Measurements from ENCODE around the gene ST3GAL6. TPM values are rescaled to one million over a fixed set of nuclear protein-coding genes. Genes with fewer than 3 reads are reported as not detected.

Gene ST3GAL6
- total and polyA plus RNA-seq, 9 of the 15 experiments (the other 6 are each of a cell fraction or from before 2014, with no cell fraction given), result 0.14 TPM; not detected in 8

DNA sequence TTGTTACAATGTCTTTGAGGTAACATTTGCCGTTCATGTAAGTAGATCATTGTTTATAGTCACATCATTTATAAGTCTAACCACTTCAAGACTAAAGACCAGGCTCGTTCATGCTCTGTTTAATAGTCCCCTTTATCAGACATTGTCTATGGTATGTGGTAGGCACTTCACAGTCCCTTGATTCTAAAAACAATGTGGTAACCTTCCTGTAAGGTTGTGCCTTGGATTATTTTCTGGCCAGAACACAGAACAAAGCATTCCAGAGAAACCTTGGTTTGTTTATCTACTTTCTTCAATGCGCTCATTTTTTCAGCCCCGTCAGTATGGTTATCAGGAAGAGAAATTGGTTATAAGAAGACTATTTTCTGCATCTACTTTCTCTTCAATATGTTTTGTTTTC lies 16.3 kb upstream of the ST3GAL6 start:
- no peak for FAIRE-seq
- Histone ChIP-seq H3K9me1 (ENCODE audit: control insufficient read depth, insufficient read depth, low read length) (no peaks in the 10 kb centered on the region), H3K4me1 (replicated peaks in 1 of 2; ENCODE audit: control insufficient read depth in 2 of 2, insufficient read depth in 2 of 2, low read length in 2 of 2) (no peaks in the 10 kb centered on the region), H4K20me1 (replicated peaks; ENCODE audit: control insufficient read depth, insufficient read depth, low read length) (no peaks in the 10 kb centered on the region), H3K9me3 (replicated peaks; ENCODE audit: control insufficient read depth, insufficient read depth, low read depth, low read length) (no peaks in the 10 kb centered on the region), H3K9ac (ENCODE audit: insufficient read depth in 1 of 2, low read depth in 2 of 2, low read length in 2 of 2) (no peak overlapping the region), H3K4me2 (ENCODE audit: insufficient read depth, low read length) (no peak overlapping the region), H3K79me2 (ENCODE audit: control insufficient read depth, insufficient read depth, low read length) (no peaks in the 10 kb centered on the region), H3K27me3 (ENCODE audit: control insufficient read depth in 2 of 2, insufficient read depth in 2 of 2, low read length in 2 of 2) (no peaks in the 10 kb centered on the region), H3K27ac (ENCODE audit: extremely low read depth, low read depth, low read length) (no peak overlapping the region), H2AFZ (ENCODE audit: low read depth, low read length) (no peak overlapping the region), H3K36me3 (ENCODE audit: control insufficient read depth, insufficient read depth, low read length) (no peaks in the 10 kb centered on the region), H3K4me3 (no peak overlapping the region)
- POLR2A ChIA-PET, result no interaction called here
- no peak for TF ChIP-seq GATAD2A (IDR thresholded peaks at IDR 0.05)
- no peak for TF ChIP-seq MBD2 (IDR thresholded peaks at IDR 0.05; ENCODE audit: borderline replicate concordance, low read depth)
- TF ChIP-seq, protein P1, sequence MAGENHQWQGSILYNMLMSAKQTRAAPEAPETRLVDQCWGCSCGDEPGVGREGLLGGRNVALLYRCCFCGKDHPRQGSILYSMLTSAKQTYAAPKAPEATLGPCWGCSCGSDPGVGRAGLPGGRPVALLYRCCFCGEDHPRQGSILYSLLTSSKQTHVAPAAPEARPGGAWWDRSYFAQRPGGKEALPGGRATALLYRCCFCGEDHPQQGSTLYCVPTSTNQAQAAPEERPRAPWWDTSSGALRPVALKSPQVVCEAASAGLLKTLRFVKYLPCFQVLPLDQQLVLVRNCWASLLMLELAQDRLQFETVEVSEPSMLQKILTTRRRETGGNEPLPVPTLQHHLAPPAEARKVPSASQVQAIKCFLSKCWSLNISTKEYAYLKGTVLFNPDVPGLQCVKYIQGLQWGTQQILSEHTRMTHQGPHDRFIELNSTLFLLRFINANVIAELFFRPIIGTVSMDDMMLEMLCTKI (IDR thresholded peaks at IDR 0.05; ENCODE audit: partially characterized antibody), result no peak
- TF ChIP-seq, protein P2, sequence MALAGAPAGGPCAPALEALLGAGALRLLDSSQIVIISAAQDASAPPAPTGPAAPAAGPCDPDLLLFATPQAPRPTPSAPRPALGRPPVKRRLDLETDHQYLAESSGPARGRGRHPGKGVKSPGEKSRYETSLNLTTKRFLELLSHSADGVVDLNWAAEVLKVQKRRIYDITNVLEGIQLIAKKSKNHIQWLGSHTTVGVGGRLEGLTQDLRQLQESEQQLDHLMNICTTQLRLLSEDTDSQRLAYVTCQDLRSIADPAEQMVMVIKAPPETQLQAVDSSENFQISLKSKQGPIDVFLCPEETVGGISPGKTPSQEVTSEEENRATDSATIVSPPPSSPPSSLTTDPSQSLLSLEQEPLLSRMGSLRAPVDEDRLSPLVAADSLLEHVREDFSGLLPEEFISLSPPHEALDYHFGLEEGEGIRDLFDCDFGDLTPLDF (CRISPR knock-in tag; IDR thresholded peaks at IDR 0.05), result no peak
- TF ChIP-seq NFIC (IDR thresholded peaks at IDR 0.05), result no peak
- CTCF ChIA-PET (ENCODE audit: low intra/inter-chr PET ratio), result no interaction called here
- no peak for ATAC-seq
- in situ Hi-C loops (cut with MboI), result no loop called here
- 0% methylated on average over 4 of the region's 4 CpGs for WGBS (ENCODE audit: insufficient coverage, low coverage, missing lambda C conversion rate)
- no peak for DNase-seq (ENCODE audit: extremely low read depth in 1 of 4, low spot score in 3 of 4)
- intact Hi-C loops (cut with micrococcal nuclease), result no loop called here
- BruUV-seq (replicated peaks), result no TSS peak

Measured in K562 (cell line).